ENCODE results near the gene AUTS2.

Gene AUTS2

GRCh38 chr7:69932034-69932628 lies 333.9 kb downstream of the AUTS2 start:
- DNase-seq (ENCODE audit: low read depth, low spot score) = peak; percentile 9

- no peak for DNase-seq (ENCODE audit: low read depth, low spot score)
These were observed 336.0 kb downstream of the AUTS2 start for GRCh38 chr7:69934144-69934903.

- DNase-seq (ENCODE audit: low read depth, low spot score) = no peak
These were observed 336.8 kb downstream of the AUTS2 start for GRCh38 chr7:69935107-69935506.

- no peak for DNase-seq (ENCODE audit: low read depth, low spot score)
These were observed 338.8 kb downstream of the AUTS2 start for GRCh38 chr7:69937097-69937496.

GRCh38 chr7:69939317-69939716 lies 341.0 kb downstream of the AUTS2 start:
- no peak for DNase-seq (ENCODE audit: low read depth, low spot score)

GRCh38 chr7:69941077-69941651 lies 342.9 kb downstream of the AUTS2 start:
- DNase-seq (ENCODE audit: low read depth, low spot score) = no peak

- DNase-seq (ENCODE audit: low read depth, low spot score) = no peak
These were observed 344.3 kb downstream of the AUTS2 start for GRCh38 chr7:69942573-69942972.

GRCh38 chr7:69946901-69947300 lies 348.6 kb downstream of the AUTS2 start:
- DNase-seq (ENCODE audit: low read depth, low spot score) = no peak

- DNase-seq (ENCODE audit: low read depth, low spot score) = no peak
These were observed 349.7 kb downstream of the AUTS2 start for GRCh38 chr7:69947998-69948397.

- no peak for DNase-seq (ENCODE audit: low read depth, low spot score)
These were observed 350.8 kb downstream of the AUTS2 start for GRCh38 chr7:69949122-69949521.

GRCh38 chr7:69951458-69951857 lies 353.2 kb downstream of the AUTS2 start:
- no peak for DNase-seq (ENCODE audit: low read depth, low spot score)

- no peak for DNase-seq (ENCODE audit: low read depth, low spot score)
These were observed 355.1 kb downstream of the AUTS2 start for GRCh38 chr7:69953136-69954067.

- DNase-seq (ENCODE audit: low read depth, low spot score) = no peak
These were observed 358.3 kb downstream of the AUTS2 start for GRCh38 chr7:69956541-69956940.

- DNase-seq (ENCODE audit: low read depth, low spot score) = no peak
These were observed 359.4 kb downstream of the AUTS2 start for GRCh38 chr7:69957661-69958060.

GRCh38 chr7:69959789-69960499 lies 361.7 kb downstream of the AUTS2 start:
- no peak for DNase-seq (ENCODE audit: low read depth, low spot score)

- DNase-seq (ENCODE audit: low read depth, low spot score) = no peak
These were observed 363.2 kb downstream of the AUTS2 start for GRCh38 chr7:69961436-69961835.

- no peak for DNase-seq (ENCODE audit: low read depth, low spot score)
These were observed 364.2 kb downstream of the AUTS2 start for GRCh38 chr7:69962186-69963065.

- DNase-seq (ENCODE audit: low read depth, low spot score) = no peak
These were observed 365.1 kb downstream of the AUTS2 start for GRCh38 chr7:69963393-69963792.

GRCh38 chr7:69966766-69967591 lies 368.7 kb downstream of the AUTS2 start:
- peak; percentile 17 for DNase-seq (ENCODE audit: low read depth, low spot score)
